Stimulated activated naive CD8-positive, alpha-beta T cell treated with anti-CD3 and anti-CD28 coated beads, Interleukin-15, Interleukin-2, amounts not matched to agents 100 U/mL and 50 U/mL, for 24 hours (primary cell): Measurements from ENCODE around the gene TSPAN17.

ENCODE experiments used
- ATAC-seq: fragments of 150-1000 bp; cut with Tn5 transposase; one replicate; pipeline ENCODE4 v1.10.0; 2021
- DNase-seq: peaks from one replicate; pipeline ENCODE4 v3.0.0; 2021

TSPAN17 gene

GRCh38 chr5:176642675-176643490 is 4.4 kb upstream of the TSPAN17 start:
- no peak for ATAC-seq

GRCh38 chr5:176643491-176644219 is 3.6 kb upstream of the TSPAN17 start:
- no peak for DNase-seq
- ATAC-seq, result no peak

More at GRCh38 chr5:176642675-176643490, 4.4 kb upstream of the TSPAN17 start:
- DNase-seq, result no peak

- ATAC-seq (no peak), DNase-seq (no peak)
Observed at GRCh38 chr5:176644294-176644693, 3.0 kb upstream of the TSPAN17 start.

DNA sequence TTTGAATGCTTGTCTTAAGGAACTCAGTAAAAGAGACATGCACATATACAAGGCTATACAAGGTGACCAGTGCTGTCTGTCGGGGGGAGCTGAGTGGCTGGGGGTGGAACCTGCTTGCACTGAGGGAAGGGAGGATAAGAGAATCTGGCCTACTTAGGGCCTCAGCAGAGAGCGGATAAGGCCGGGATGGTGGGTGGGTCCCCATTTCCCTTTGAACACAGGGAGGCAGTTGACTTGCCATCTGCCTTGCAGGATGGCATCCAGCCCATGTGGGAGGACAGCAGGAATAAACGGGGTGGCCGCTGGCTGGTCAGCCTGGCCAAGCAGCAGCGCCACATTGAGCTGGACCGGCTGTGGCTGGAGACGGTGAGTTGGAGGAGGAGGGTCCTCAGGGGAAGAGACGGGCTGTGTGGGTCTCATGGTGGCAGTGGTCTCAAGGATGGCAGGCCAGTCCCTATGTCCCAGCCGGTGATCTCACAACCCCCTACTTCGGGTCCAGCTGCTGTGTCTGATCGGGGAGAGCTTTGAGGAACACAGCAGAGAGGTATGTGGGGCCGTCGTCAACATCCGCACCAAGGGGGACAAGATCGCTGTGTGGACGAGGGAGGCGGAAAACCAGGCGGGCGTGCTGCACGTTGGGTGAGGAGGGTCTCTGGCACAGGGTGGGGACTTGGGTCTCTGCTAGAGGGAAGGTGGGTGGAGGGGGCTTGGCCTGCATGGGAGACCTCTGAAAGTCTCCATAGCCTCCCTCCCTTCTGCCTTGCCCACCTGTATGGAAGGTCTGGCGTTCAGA is 2.2 kb upstream of the TSPAN17 start:
- DNase-seq, result no peak
- ATAC-seq, result no peak

- ATAC-seq (no peak), DNase-seq (no peak)
Observed at GRCh38 chr5:176646049-176646706, 1.1 kb upstream of the TSPAN17 start.

- no peak for ATAC-seq
- DNase-seq, result no peak
Observed at GRCh38 chr5:176646707-176647029, 616 bp upstream of the TSPAN17 start.

- ATAC-seq (no peak), DNase-seq (no peak)
Observed at GRCh38 chr5:176647843-176648473, 674 bp downstream of the TSPAN17 start.

GRCh38 chr5:176648474-176649194 is 1.4 kb downstream of the TSPAN17 start:
- no peak for ATAC-seq
- DNase-seq, result peak; percentile 41

DNA sequence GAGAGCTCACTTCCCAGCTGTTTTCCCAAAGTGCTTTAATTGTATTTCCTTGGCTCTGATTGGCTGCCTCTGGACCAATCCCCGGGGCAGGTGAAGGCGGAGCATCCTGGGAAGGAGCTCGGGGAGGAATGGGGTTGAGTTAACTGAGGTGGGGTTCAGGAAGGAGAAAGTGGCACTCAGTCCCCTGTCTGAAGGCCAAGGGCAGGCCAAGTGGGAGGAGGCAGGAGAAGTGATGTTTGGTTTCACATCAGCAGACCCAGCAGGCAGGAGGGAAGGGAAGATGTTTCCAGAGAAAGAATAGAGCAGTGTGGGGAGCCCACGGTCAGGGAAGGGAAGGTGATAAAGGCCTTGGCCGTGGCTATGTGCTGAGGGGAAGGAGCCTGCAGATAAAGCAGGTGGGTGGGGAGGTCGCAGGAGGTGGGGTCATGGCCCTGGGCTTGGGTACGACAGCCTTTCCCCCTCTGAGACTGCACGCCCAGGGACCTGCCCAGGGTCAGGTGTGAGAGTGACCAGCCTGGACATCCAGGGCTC is 3.1 kb downstream of the TSPAN17 start:
- no peak for DNase-seq

DNA sequence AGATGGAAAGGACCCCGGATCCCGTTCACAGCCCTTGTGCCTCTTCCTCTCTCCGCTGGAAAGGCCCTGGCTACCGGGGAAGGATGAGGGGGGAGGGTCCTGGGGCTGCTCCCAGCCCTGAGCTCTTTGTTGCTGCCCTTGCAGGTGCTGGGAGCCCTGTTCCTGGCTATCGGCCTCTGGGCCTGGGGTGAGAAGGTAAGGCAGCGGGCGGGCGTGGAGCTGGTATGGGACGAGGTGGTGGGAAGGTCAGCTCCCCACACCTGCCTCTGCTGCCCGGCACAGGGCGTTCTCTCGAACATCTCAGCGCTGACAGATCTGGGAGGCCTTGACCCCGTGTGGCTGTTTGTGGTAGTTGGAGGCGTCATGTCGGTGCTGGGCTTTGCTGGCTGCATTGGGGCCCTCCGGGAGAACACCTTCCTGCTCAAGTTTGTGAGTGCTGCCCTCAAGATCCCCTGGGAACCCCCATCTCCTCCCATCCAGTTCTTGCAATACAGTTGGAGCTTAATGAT is 4.2 kb downstream of the TSPAN17 start:
- DNase-seq (no peak), ATAC-seq (no peak)

More for the DNA sequence above, 3.1 kb downstream of the TSPAN17 start:
- ATAC-seq, result no peak

DNA sequence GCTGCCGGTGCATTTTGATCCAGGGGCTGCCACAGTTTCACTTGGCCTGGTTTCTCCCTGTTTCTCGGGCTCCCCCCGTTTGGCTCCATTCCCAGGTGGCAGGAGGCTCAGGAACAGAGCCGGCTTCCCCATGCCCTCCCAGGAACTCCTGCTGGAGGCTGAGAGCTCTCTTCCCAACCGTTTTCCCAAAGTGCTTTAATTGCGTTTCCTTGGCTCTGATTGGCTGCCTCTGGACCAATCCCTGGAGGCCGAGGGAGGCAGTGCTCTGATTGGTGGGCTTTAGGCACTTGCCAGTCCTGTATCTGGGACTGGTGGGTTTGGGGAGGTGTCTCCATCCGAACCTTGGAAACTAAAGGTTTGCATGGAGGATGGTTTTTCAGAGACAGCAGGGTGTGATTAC is 4.9 kb downstream of the TSPAN17 start:
- ATAC-seq (no peak), DNase-seq (no peak)

DNA sequence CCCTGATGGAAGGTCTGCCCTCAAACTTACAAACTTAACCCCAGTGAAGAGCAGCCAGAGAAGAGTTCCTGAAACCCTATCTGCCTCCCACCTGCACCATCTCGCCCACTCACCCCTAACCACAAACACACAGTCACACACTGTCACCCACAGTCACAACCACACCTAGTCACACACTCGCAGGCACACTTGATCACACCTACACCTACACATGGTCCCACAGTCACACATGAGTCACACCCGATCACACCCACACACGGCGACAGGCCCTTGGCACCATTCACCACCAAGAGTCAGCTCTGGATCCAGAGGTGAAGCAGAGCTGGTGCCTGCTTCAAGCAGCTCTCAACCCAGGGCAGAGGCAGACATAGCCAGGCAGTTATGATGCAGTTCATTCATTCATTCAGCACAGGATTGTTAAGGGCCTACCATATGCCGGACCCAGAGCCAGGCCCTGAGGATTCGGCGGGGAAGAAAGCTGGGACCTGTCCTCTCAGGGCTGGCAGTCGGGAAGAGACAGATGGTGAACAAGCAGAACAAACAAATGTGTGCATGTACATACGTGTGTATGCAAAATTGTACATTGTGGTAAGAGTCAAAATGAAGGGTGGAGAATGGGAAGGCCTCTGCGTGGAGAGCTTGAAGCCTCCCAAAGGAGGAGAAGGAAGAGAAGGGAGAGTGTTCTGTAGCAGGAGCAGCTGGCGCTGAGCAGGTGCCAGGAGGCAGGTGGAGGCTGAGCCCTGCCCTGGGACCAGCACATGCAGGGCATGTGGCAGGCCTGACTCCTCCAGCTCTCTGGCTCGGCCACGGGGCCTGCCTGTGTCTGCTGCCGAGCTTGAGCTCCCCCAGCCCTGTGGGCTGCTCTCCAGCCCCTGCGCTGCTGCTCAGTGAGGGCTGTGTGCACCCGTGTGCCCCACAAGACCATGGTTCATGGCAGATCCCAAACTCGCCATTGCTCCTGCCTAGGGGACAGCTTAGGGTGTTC is 6.4 kb downstream of the TSPAN17 start:
- peak; percentile 77 for DNase-seq
- ATAC-seq, result peak; percentile 77

GRCh38 chr5:176654856-176655255 is 7.6 kb downstream of the TSPAN17 start:
- DNase-seq (no peak), ATAC-seq (no peak)

DNA sequence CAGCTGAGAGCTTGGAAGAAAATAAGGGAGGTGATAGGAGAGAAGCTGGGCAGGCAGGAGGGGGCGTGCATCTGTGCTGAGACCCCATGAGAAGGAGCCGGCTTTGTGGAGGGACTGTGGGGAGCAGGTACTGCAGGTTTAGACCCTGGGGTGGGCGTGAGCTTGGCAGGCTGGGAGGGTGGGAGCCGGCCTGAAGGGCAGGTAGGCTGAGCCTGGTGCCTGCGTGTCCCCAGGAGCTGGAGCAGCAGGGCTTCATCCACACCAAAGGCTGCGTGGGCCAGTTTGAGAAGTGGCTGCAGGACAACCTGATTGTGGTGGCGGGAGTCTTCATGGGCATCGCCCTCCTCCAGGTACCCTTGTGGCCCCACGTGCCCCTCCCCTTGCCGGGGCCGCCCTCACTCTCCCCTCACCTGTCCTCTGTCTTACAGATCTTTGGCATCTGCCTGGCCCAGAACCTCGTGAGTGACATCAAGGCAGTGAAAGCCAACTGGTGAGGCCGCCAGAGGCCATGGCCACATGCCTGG is 9.2 kb downstream of the TSPAN17 start:
- ATAC-seq, result no peak
- no peak for DNase-seq

- DNase-seq (peak; percentile 74), ATAC-seq (peak; percentile 52)
Observed at GRCh38 chr5:176658007-176658599, 10.8 kb downstream of the TSPAN17 start.

- DNase-seq, result no peak
- no peak for ATAC-seq
Observed at GRCh38 chr5:176658817-176659511, 11.7 kb downstream of the TSPAN17 start.

GRCh38 chr5:176659512-176659839 is 12.2 kb downstream of the TSPAN17 start:
- ATAC-seq, result no peak
- DNase-seq, result no peak

- ATAC-seq (no peak), DNase-seq (no peak)
Observed at GRCh38 chr5:176659860-176660461, 12.7 kb downstream of the TSPAN17 start.
